ENCODE measurements around the gene RCHY1. TPM values are rescaled to one million over a fixed set of nuclear protein-coding genes. Genes with fewer than 3 reads are reported as not detected.

Gene RCHY1
- total RNA-seq, 1 experiment from 2014 or later: 34.3 TPM

Other genes with a start within 250 kb of the RCHY1 start
- 8.1 and 11.7 TPM in 2 replicates for gene THAP6, start 70 bp upstream of the RCHY1 start, total RNA-seq (2014; rRNA removed; shearing (Covaris generic))
- gene ODAPH, start 41.7 kb upstream of the RCHY1 start, total RNA-seq (2014; rRNA removed; shearing (Covaris generic)): 0.12 and 0.19 TPM in 2 replicates
- gene CDKL2, start 116.1 kb upstream of the RCHY1 start, total RNA-seq (2014; rRNA removed; shearing (Covaris generic)): 0.02 and 0.31 TPM in 2 replicates
- 104 and 131 TPM in 2 replicates for gene G3BP2, start 159.0 kb upstream of the RCHY1 start, total RNA-seq (2014; rRNA removed; shearing (Covaris generic))
- gene USO1, start 210.2 kb upstream of the RCHY1 start, total RNA-seq (2014; rRNA removed; shearing (Covaris generic)): 63.4 and 70.9 TPM in 2 replicates